Esophagus muscularis mucosa (tissue), 4 donors: ENCODE data around the gene ALOX15B.

Experiments used
- EP300 ChIP-seq: sonication (generic); formaldehyde crosslinking; IDR thresholded peaks from one replicate; pipeline ENCODE4 v1.6.1; 2017; ENCODE audit warnings: antibody characterized with exemption
- POLR2A ChIP-seq: fragments of 450-650 bp; IDR thresholded peaks from one replicate; pipeline ENCODE4 v1.6.1; 2017; ENCODE audit warnings: antibody characterized with exemption, moderate library complexity, mild to moderate bottlenecking, low read depth
- TF ChIP-seq, protein P1 (sequence below), 3 experiments: fragments of 200-600 bp in 2 of 3; fragments of 450-650 bp in 1 of 3; sonication (generic) in 2 of 3; IDR thresholded peaks; one replicate each; pipeline ENCODE4 v1.5.1; 2017 to 2019; ENCODE audit warnings: antibody characterized with exemption in 3 of 3, mild to moderate bottlenecking in 2 of 3, moderate library complexity in 1 of 3

DNA sequence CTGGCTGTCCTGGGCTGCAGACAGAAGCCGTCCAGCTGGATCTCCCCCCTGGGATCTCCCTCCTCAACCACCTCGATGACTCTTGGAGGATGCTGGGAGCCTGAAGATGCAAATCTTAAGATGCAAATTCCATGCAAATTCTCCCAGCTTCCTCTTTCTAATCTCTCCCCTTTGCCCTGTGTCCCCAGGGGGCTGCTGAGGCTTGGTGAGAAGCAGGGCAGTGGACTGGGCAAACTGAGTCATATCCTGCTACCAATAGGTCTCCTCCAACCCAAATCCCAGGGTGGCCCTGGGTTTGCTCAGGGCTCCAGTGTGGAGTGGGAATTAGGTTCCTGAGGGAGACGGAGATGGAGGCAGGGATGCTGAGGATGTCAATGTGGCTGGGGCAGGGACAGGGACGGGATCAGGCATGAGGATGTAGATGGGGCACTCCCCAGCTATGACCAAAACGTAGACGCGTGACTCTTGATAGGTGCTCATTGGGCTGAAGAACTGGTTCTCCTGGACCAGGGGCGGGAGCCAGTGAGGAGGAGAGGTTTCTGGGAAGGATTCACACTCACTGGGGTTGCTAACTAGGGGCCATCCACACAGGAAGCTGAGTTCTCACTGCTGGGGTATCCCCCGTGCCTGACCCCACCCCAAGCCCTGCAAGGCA, 52.3 kb downstream of the ALOX15B start:
- TF ChIP-seq POLR2A (no peak), EP300 (no peak)
- TF ChIP-seq, protein P1, sequence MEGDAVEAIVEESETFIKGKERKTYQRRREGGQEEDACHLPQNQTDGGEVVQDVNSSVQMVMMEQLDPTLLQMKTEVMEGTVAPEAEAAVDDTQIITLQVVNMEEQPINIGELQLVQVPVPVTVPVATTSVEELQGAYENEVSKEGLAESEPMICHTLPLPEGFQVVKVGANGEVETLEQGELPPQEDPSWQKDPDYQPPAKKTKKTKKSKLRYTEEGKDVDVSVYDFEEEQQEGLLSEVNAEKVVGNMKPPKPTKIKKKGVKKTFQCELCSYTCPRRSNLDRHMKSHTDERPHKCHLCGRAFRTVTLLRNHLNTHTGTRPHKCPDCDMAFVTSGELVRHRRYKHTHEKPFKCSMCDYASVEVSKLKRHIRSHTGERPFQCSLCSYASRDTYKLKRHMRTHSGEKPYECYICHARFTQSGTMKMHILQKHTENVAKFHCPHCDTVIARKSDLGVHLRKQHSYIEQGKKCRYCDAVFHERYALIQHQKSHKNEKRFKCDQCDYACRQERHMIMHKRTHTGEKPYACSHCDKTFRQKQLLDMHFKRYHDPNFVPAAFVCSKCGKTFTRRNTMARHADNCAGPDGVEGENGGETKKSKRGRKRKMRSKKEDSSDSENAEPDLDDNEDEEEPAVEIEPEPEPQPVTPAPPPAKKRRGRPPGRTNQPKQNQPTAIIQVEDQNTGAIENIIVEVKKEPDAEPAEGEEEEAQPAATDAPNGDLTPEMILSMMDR (IDR thresholded peaks at IDR 0.05): no peak
